HCEC 1CT (cell line): ENCODE results near the gene PAQR5.
"Not testable (repeated sequence)": the region's sequence is repeated elsewhere in the genome, so short reads cannot be mapped to it uniquely, and the experiment has no call there.

ENCODE experiments used
- DNase-seq: peaks from one replicate; pipeline ENCODE4 v3.0.0-alpha.2; 2017

The PAQR5 gene

GRCh38 chr15:69317392-69317841 is 18.7 kb downstream of the PAQR5 start:
- no peak for DNase-seq

DNA sequence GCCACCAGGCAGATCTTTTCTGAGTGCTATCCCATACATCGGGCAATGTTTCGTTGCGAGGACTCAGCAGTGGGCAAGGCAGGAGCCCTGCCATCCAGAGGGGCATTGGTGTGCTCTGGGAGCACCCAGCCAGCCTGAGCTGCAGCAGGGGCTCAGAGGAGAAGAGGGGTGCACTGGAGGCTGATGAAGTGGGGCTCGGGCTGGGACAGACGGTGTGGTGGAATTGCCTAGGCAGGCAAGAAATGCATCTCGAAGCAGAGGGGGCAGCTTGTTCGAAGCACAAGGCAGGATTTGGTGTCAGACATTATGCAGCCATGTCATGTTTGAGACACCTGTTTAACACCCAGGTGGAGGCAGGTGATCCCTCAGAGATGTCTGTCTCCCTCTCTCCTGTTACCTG is 19.3 kb downstream of the PAQR5 start:
- no peak for DNase-seq

- no peak for DNase-seq
Measured at GRCh38 chr15:69319384-69320375, 21.0 kb downstream of the PAQR5 start.

DNA sequence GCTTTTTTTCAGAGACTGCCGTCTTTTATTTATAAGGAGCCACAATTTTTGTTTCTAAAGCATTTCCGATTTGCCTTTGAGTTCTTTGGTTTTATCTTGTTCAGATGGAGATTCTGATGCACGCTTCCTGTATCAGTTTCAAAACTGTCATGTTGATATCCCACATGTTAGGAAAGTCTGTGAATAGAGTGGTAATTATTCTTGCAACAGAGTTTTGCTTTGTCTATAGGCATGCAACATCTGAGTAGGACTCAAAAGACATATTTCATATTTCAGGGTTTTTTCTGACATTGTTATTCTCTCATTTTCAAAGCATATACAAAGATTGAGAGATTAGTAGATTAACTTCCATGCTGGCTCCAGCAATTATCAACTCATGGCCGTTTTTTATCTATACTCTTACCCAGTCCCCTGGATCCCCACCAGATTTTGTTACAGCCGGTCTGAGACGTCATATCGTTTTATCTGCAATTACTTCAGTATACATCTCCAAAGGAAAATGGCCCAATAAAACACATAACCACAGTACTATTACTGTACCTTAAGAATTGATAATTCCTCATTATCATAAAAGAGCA is 22.4 kb downstream of the PAQR5 start:
- no peak for DNase-seq

- DNase-seq: no peak
Measured at GRCh38 chr15:69323893-69324430, 25.2 kb downstream of the PAQR5 start.

GRCh38 chr15:69324565-69324964 is 25.9 kb downstream of the PAQR5 start:
- no peak for DNase-seq

DNA sequence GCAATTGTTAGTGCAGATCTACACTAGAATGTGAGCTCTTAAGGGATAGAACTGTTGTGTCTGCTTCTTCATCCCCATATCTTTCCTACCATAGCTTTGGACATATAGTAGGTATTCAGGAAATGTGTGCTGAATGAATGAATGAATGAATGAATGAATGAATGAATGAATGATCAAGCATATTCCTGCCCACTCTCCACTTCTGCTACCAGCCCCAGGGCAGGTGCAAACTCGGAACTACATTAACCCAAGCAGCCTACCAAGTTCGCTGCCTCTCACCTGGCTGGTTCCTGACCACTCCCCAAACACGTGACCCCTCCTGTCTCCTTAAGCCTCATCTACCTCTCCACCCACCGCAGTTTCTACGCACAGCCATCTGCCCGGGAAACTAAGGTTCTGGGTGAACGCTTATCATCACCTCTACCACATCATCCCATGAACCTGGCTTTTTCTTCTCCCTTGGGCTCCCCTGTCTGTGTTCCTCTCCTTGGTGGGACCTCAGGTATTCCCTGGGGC is 26.8 kb downstream of the PAQR5 start:
- no peak for DNase-seq

- no peak for DNase-seq
Measured at GRCh38 chr15:69328080-69328479, 29.4 kb downstream of the PAQR5 start.

GRCh38 chr15:69328739-69329138 is 30.0 kb downstream of the PAQR5 start:
- DNase-seq: no peak

GRCh38 chr15:69337138-69337537 is 38.4 kb downstream of the PAQR5 start:
- DNase-seq: peak; percentile 9

DNA sequence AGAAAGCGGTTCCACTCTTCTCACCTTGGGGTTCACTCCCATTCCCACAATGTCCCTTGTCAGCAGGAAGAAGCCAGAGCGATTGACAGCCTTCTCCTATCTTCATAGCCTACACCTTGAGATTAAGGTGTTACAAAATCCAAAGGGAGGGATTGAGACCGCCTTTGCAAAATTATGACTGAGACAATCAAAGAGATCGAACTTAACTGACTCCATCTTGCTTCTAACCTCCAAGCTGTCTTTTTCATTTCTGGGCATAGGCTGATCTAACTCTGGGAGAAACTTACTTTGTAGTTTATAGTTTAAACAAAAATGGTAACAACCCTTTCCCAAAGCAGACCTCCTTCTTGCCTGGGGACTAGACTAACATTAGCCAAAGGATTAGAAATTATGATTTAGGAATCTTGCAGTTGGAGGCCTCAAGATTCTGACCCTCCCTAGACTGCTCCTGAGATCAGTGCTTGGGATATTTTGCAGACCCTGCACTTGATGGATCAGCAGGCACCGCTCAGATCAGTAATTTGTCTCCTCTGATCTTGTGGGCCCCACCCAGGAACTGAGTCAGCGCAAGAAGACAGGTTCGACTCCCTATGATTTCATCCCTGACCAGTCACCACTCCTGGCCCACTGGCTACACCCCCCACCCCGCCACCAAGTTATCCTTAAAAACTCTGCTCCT is 40.0 kb downstream of the PAQR5 start:
- DNase-seq: no peak

DNA sequence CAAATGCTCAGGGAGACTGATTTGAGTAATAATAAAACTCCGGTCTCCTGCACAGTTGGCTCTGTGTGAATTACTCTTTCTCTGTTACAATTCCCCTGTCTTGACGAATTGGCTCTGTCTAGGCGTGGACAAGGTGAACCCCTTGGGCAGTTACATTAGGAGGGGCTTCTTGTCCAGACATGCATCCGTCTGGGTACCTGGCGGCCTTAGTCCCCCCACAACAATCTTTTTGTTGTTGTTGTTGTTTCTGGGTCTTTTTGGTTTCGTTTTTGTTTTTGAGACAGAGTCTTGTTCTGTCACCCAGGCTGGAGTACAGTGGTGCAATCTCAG is 40.5 kb downstream of the PAQR5 start:
- not testable (repeated sequence) for DNase-seq

- DNase-seq: no peak
Measured at GRCh38 chr15:69340243-69340900, 41.7 kb downstream of the PAQR5 start.

DNA sequence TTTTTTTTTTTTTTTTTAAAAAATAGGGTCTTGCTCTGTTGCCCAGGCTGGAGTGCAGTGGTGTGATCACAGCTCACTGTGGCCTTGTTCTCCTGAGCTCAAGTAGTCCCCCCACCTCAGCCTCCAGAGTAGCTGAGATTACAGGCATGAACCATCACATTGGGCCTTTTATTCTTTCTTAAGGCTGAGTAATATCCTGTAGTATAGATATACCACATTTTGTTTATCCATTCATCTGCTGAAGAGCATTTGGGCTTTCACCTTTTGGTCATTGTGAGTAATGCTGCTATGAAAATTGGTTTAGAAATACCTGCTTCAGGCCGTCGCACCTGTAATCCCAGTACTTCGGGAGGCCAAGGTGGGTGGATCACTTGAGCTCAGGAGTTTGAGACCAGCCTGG is 42.6 kb downstream of the PAQR5 start:
- DNase-seq: peak; percentile 23

GRCh38 chr15:69342460-69343076 is 43.9 kb downstream of the PAQR5 start:
- no peak for DNase-seq

- no peak for DNase-seq
Measured at GRCh38 chr15:69343133-69343532, 44.4 kb downstream of the PAQR5 start.

DNA sequence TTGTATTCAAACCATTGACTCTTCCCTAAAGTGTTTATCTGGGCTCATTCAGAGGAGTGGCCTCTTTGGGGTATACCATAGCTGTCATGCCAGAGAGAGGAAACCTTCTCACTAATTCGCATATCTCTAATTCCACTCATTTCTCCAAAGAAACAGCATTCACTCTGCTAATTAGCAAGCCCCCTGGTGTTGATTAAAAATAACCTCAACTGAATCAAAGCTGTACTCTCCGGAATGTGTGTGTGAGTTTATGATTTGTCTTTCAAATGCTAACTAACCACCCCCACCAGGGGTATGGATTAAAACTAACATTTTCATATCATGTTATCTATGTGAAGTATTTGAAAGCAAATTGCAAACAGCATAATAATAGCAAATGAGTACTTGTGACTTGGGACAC is 45.5 kb downstream of the PAQR5 start:
- no peak for DNase-seq

DNA sequence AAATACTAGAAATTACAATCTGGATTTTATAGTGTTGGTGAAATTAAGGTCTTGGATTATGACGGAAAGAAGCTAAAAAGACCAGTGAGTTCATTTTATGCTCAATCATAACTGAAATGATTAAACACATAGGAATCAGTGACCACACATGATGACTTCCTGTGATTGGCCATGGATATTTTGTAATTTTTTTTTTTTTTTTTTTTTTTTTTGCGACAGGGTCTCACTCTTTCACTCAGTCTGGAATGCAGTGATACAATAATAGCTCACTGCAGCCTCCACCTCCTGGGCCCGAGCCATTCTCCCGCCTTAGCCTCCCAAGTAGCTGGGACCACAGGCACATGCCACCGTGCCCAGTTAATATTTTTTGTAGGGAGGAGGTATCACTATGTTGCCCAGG is 47.4 kb downstream of the PAQR5 start:
- DNase-seq: peak; percentile 77

DNA sequence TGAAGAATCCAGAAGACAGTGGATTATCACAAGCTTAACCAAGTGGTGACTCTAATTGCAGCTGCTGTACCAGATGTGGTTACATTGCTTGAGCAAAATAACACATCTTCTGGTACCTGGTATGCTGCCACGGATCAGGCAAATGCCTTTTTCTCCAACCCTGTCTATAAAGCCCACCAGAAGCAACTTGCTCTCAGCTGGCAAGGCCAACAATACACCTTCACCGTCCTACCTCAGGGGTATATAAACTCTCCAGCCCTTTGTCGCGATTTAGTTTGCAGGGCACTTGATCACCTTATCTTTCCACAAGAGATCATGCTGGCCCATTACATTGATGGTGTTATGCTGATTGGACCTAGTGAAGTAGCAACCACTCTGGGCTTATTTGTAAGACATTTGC is 52.6 kb downstream of the PAQR5 start:
- DNase-seq: no peak

GRCh38 chr15:69351884-69352283 is 53.2 kb downstream of the PAQR5 start:
- no peak for DNase-seq

- no peak for DNase-seq
Measured at GRCh38 chr15:69357773-69358771, 59.4 kb downstream of the PAQR5 start.
